Fibroblast of villous mesenchyme (primary cell): ENCODE measurements around the gene CATSPER1. TPM values are rescaled to one million over a fixed set of nuclear protein-coding genes. Genes with fewer than 3 reads are reported as not detected.

ENCODE experiments used
- DNase-seq: peaks from one replicate; pipeline ENCODE4 v3.0.0-alpha.2; 2010; ENCODE audit warnings: low read depth
- H3K4me3 ChIP-seq: 2 replicates; pipeline ENCODE4 v1.5.1; 2011; ENCODE audit warnings: low read depth, mild to moderate bottlenecking, low read length
- CTCF ChIP-seq: IDR thresholded peaks from 2 replicates; pipeline ENCODE4 v1.5.1; 2012; ENCODE audit warnings: low read depth, mild to moderate bottlenecking, low read length; ENCODE audit not compliant: insufficient read depth
- total RNA-seq: library from RNA; depleted of rRNA; stranded (reverse); fragments of >200 nt; gene quantifications from 2 replicates; pipeline ENCODE4 v1.2.3, GENCODE V29; 2012

Gene CATSPER1
- total RNA-seq, 1 donor = 0.43 TPM

- no peak overlapping the region for H3K4me3 ChIP-seq
- DNase-seq = no peak
- no peak for TF ChIP-seq CTCF
Observed at GRCh38 chr11:65978391-65979238, 47.7 kb downstream of the CATSPER1 start.

- TF ChIP-seq CTCF = no peak
- H3K4me3 ChIP-seq = no peak overlapping the region
Observed at GRCh38 chr11:65977621-65978390, 48.5 kb downstream of the CATSPER1 start.

GRCh38 chr11:65976216-65977176, 49.8 kb downstream of the CATSPER1 start:
- DNase-seq = no peak
- H3K4me3 ChIP-seq = no peak overlapping the region
- TF ChIP-seq CTCF = no peak

More at GRCh38 chr11:65977621-65978390, 48.5 kb downstream of the CATSPER1 start:
- no peak for DNase-seq

- DNase-seq = no peak
- TF ChIP-seq CTCF = no peak
- H3K4me3 ChIP-seq = no peak overlapping the region
Observed at GRCh38 chr11:65975771-65976170, 50.5 kb downstream of the CATSPER1 start.

GRCh38 chr11:65973439-65974110, 52.7 kb downstream of the CATSPER1 start:
- no peak for DNase-seq
- no peak for TF ChIP-seq CTCF
- no peak overlapping the region for H3K4me3 ChIP-seq

GRCh38 chr11:65972116-65972515, 54.2 kb downstream of the CATSPER1 start:
- H3K4me3 ChIP-seq = no peak overlapping the region
- no peak for DNase-seq
- TF ChIP-seq CTCF = no peak
